SK-N-SH (cell line): ENCODE results near the gene CFAP251. TPM values are rescaled to one million over a fixed set of nuclear protein-coding genes. Genes with fewer than 3 reads are reported as not detected.
A peak's percentile ranks its signal among the peaks of the same experiment; 100 is the strongest.

ENCODE experiments used
- CTCF ChIA-PET: fragments of 300-600, 350-600 bp; formaldehyde crosslinking; extraction: SDS; loops from one replicate; lab custom pipeline; 2021; lab: Yijun Ruan, JAX
- POLR2A ChIA-PET: fragments of 350-600 bp; sonication (Branson Sonifier 250); formaldehyde crosslinking; extraction: SDS; loops from one replicate; lab custom pipeline; 2020; ENCODE audit warnings: antibody characterized with exemption, inconsistent platforms; lab: Yijun Ruan, JAX
- DNase-seq: peaks from one replicate; pipeline ENCODE4 v3.0.0; 2012
- H2AFZ ChIP-seq: fragments of 200-600 bp; sonication (generic); 2 replicates; pipeline ENCODE4 v1.8.1; 2016; ENCODE audit warnings: antibody characterized with exemption, mild to moderate bottlenecking, low read depth
- H3F3A ChIP-seq: fragments of 200-600 bp; sonication (generic); replicated peaks from 2 replicates; pipeline ENCODE3; 2016; ENCODE audit warnings: antibody characterized with exemption, mild to moderate bottlenecking; ENCODE audit not compliant: insufficient read depth
- H3K27ac ChIP-seq, 2 experiments: fragments of 200-500 bp in 1 of 2; fragments of 200-600 bp in 1 of 2; sonication (Bioruptor generic) in 1 of 2; sonication (generic), shearing (Covaris generic) in 1 of 2; 2 replicates each; pipeline versions ENCODE4 v1.5.1 to v1.6.1; 2014 to 2016; ENCODE audit warnings: low read depth in 2 of 2, inconsistent platforms in 1 of 2, low read length in 1 of 2, mild to moderate bottlenecking in 1 of 2, mixed read lengths in 1 of 2
- H3K27me3 ChIP-seq: fragments of 200-600 bp; sonication (generic), shearing (Covaris generic); 2 replicates; pipeline ENCODE4 v1.6.1; 2016; ENCODE audit warnings: mixed run types; ENCODE audit not compliant: insufficient read depth
- H3K36me3 ChIP-seq, 2 experiments: fragments of 200-500 bp in 1 of 2; fragments of 200-600 bp in 1 of 2; sonication (Bioruptor generic) in 1 of 2; sonication (generic) in 1 of 2; replicated peaks in 1 of 2; 2 replicates each; pipeline versions ENCODE3 to v1.5.1; 2014 to 2016; ENCODE audit warnings: low read length in 1 of 2, mild to moderate bottlenecking in 1 of 2; ENCODE audit not compliant: insufficient read depth in 2 of 2, control insufficient read depth in 1 of 2
- H3K4me1 ChIP-seq, 2 experiments: fragments of 200-500 bp in 1 of 2; fragments of 200-600 bp in 1 of 2; sonication (Bioruptor generic) in 1 of 2; sonication (generic), shearing (Covaris generic) in 1 of 2; 2 replicates each; pipeline versions ENCODE4 v1.5.1 to v1.6.1; 2014 to 2016; ENCODE audit warnings: low read depth in 1 of 2, low read length in 1 of 2, mixed run types in 1 of 2; ENCODE audit not compliant: insufficient read depth in 2 of 2, control insufficient read depth in 1 of 2
- H3K4me2 ChIP-seq: fragments of 200-600 bp; sonication (generic), shearing (Covaris generic); 2 replicates; pipeline ENCODE4 v1.6.1; 2017; ENCODE audit warnings: mixed run types
- H3K4me3 ChIP-seq, 2 experiments: fragments of 200-500 bp in 1 of 2; fragments of 200-600 bp in 1 of 2; sonication (Bioruptor generic) in 1 of 2; sonication (generic), shearing (Covaris generic) in 1 of 2; 2 replicates each; pipeline versions ENCODE4 v1.5.1 to v1.8.1; 2014 to 2016; ENCODE audit warnings: low read depth in 2 of 2, inconsistent platforms in 1 of 2, low read length in 1 of 2, mild to moderate bottlenecking in 1 of 2, mixed read lengths in 1 of 2, moderate library complexity in 1 of 2
- H3K79me2 ChIP-seq: fragments of 200-600 bp; sonication (generic); 2 replicates; pipeline ENCODE4 v1.8.1; 2017; ENCODE audit warnings: mild to moderate bottlenecking; ENCODE audit not compliant: insufficient read depth
- H3K9ac ChIP-seq: fragments of 200-600 bp; sonication (generic); 2 replicates; pipeline ENCODE4 v1.6.1; 2017; ENCODE audit warnings: mixed run types
- H3K9me2 ChIP-seq: fragments of 200-600 bp; sonication (generic); 2 replicates; pipeline ENCODE4 v1.6.1; 2017; ENCODE audit warnings: mixed run types
- H3K9me3 ChIP-seq: fragments of 200-600 bp; sonication (generic); 2 replicates; pipeline ENCODE4 v1.6.1; 2017; ENCODE audit warnings: mixed run types, mild to moderate bottlenecking, moderate library complexity
- H4K20me1 ChIP-seq: fragments of 200-600 bp; sonication (generic); 2 replicates; pipeline ENCODE4 v1.6.1; 2017; ENCODE audit warnings: mild to moderate bottlenecking, mixed run types; ENCODE audit not compliant: insufficient read depth
- CHD2 ChIP-seq: fragments of 150-350 bp; IDR thresholded peaks from 2 replicates; pipeline ENCODE4 v1.6.1; 2018; ENCODE audit warnings: low read length; ENCODE audit not compliant: partially characterized antibody
- ELF1 ChIP-seq: IDR thresholded peaks from 2 replicates; pipeline ENCODE4 v1.4.0; 2012
- EP300 ChIP-seq, 2 experiments: IDR thresholded peaks; 2 replicates each; pipeline versions ENCODE4 v1.4.0 to v1.6.1; 2012; ENCODE audit warnings: borderline replicate concordance in 1 of 2, low read depth in 1 of 2, low read length in 1 of 2
- FOSL2 ChIP-seq: IDR thresholded peaks from 2 replicates; pipeline ENCODE4 v1.4.0; 2012; ENCODE audit warnings: low read depth, mild to moderate bottlenecking, moderate library complexity, borderline replicate concordance
- NFIC ChIP-seq: IDR thresholded peaks from 2 replicates; pipeline ENCODE4 v1.4.0; 2012; ENCODE audit warnings: borderline replicate concordance
- PBX3 ChIP-seq: IDR thresholded peaks from 2 replicates; pipeline ENCODE4; 2012
- RCOR1 ChIP-seq: fragments of 150-350 bp; IDR thresholded peaks from 2 replicates; pipeline ENCODE4 v1.6.1; 2017; ENCODE audit warnings: antibody characterized with exemption, low read length
- RFX5 ChIP-seq: IDR thresholded peaks from 2 replicates; pipeline ENCODE4 v1.6.1; 2012; ENCODE audit warnings: mild to moderate bottlenecking, improper control_type of control experiment, low read length
- RXRA ChIP-seq: IDR thresholded peaks from 2 replicates; pipeline ENCODE4 v1.4.0; 2012; ENCODE audit warnings: low read depth, mild to moderate bottlenecking, borderline replicate concordance
- YY1 ChIP-seq: IDR thresholded peaks from 2 replicates; pipeline ENCODE4 v1.4.0; 2012; ENCODE audit warnings: low read depth, mild to moderate bottlenecking
- ZBTB33 ChIP-seq: IDR thresholded peaks from 2 replicates; pipeline ENCODE4 v1.4.0; 2012; ENCODE audit warnings: low read depth, borderline replicate concordance
- WGBS: methylation state at CpG from one replicate; pipeline ENCODE4 v1.1.6; 2017; ENCODE audit warnings: low lambda C conversion rate; 5-methylcytosine and 5-hydroxymethylcytosine counted together
- polyA plus RNA-seq, 3 experiments: library from polyadenylated mRNA; depleted of rRNA; stranded (reverse); fragments of >200 nt; gene quantifications; 2 replicates each; pipeline ENCODE4 v1.2.3, GENCODE V29; 2012
- TF ChIP-seq, protein P1 (sequence below): fragments of 150-350 bp; IDR thresholded peaks from 2 replicates; pipeline ENCODE4 v1.6.1; 2017; ENCODE audit warnings: antibody characterized with exemption, low read length, low read depth, borderline replicate concordance
- TF ChIP-seq, protein P2 (sequence below): IDR thresholded peaks from 2 replicates; pipeline ENCODE4 v1.6.1; 2012; ENCODE audit warnings: mild to moderate bottlenecking, low read depth, low read length, moderate library complexity

CFAP251 gene
- polyA plus RNA-seq, 1 of the 3 experiments (the other 2 are of a cell fraction), result 5.7 TPM

DNA sequence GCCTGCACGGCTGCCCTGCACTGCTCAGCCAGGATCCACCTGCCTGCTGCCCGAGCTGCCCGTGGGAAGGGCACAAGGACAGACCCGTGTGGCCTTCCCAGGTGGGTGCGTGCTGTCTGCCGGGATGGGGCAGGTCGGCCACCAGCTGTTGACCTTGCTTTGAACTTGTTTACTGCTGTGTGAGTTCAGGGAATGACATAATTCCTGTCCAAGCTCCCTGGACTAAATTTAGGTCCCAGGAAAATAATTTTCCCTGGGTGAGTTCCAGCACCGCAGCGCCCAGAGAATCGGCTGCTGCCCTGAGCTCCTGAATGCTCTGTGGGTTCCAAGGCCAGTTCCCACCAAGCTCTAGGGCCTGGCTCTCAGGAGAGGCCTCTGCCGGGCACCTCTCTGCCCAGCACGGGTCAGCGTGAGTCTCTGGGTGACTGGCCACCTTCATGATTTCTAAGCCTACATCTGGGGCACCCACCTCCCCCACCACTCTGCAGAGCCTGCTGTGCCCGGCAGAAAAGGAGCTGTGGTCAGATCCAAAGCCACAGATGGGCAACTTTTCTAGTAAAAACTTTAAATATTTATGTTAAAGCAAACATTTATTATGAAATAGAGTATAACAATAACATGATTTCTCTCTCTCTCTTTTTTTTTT, 133.0 kb downstream of the CFAP251 start:
- H3K79me2 ChIP-seq, result peaks cover 16% of the 10 kb centered on the region; the same call in 1 of the 2 replicates
- no peaks in the 10 kb centered on the region for H3K9me2 ChIP-seq
- TF ChIP-seq CHD2, result no peak
- TF ChIP-seq RXRA, result no peak
- no peak for TF ChIP-seq YY1
- TF ChIP-seq PBX3, result no peak
- no peak for TF ChIP-seq ELF1
- TF ChIP-seq, protein P1, sequence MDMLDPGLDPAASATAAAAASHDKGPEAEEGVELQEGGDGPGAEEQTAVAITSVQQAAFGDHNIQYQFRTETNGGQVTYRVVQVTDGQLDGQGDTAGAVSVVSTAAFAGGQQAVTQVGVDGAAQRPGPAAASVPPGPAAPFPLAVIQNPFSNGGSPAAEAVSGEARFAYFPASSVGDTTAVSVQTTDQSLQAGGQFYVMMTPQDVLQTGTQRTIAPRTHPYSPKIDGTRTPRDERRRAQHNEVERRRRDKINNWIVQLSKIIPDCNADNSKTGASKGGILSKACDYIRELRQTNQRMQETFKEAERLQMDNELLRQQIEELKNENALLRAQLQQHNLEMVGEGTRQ, result no peak
- no peak for TF ChIP-seq EP300 (IDR thresholded peaks at IDR 0.05; ENCODE audit: borderline replicate concordance in 1 of 2, low read depth in 1 of 2, low read length in 1 of 2)
- TF ChIP-seq RFX5, result no peak
- TF ChIP-seq FOSL2, result no peak
- TF ChIP-seq RCOR1, result no peak
- TF ChIP-seq, protein P2, sequence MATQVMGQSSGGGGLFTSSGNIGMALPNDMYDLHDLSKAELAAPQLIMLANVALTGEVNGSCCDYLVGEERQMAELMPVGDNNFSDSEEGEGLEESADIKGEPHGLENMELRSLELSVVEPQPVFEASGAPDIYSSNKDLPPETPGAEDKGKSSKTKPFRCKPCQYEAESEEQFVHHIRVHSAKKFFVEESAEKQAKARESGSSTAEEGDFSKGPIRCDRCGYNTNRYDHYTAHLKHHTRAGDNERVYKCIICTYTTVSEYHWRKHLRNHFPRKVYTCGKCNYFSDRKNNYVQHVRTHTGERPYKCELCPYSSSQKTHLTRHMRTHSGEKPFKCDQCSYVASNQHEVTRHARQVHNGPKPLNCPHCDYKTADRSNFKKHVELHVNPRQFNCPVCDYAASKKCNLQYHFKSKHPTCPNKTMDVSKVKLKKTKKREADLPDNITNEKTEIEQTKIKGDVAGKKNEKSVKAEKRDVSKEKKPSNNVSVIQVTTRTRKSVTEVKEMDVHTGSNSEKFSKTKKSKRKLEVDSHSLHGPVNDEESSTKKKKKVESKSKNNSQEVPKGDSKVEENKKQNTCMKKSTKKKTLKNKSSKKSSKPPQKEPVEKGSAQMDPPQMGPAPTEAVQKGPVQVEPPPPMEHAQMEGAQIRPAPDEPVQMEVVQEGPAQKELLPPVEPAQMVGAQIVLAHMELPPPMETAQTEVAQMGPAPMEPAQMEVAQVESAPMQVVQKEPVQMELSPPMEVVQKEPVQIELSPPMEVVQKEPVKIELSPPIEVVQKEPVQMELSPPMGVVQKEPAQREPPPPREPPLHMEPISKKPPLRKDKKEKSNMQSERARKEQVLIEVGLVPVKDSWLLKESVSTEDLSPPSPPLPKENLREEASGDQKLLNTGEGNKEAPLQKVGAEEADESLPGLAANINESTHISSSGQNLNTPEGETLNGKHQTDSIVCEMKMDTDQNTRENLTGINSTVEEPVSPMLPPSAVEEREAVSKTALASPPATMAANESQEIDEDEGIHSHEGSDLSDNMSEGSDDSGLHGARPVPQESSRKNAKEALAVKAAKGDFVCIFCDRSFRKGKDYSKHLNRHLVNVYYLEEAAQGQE, result no peak
- TF ChIP-seq ZBTB33, result no peak
- no peak for TF ChIP-seq NFIC
- H3K4me1 ChIP-seq, result peaks cover 3% of the 10 kb centered on the region in 2 experiments; a peak in 1 of 4 replicates
- no peak overlapping the region for H2AFZ ChIP-seq
- peaks cover 14 to 30% of the 10 kb centered on the region in 2 experiments for H3K36me3 ChIP-seq
- no peaks in the 10 kb centered on the region for H3K27me3 ChIP-seq
- ChIA-PET POLR2A (no interaction called here), CTCF (interaction anchor here (0.5 to 2.8 kb wide), 9 partner anchors 19 to 305 kb away, joined by 3 to 44 read pairs (median 3); partner anchors contain the start of gene MLXIP)
- H3K9ac ChIP-seq, result no peak overlapping the region
- no peak overlapping the region for H3K4me3 ChIP-seq
- H3K4me2 ChIP-seq, result no peak overlapping the region
- WGBS, result 74% methylated on average over 8 of the region's 14 CpGs
- no peak for DNase-seq
- H3K9me3 ChIP-seq, result no peaks in the 10 kb centered on the region
- no peaks in the 10 kb centered on the region for H4K20me1 ChIP-seq
- peak overlapping the region in 1 of 2 experiments; percentile 24; a peak in 1 of 4 replicates for H3K27ac ChIP-seq
- peaks cover 17% of the 10 kb centered on the region for H3F3A ChIP-seq
